ENCODE measurements around the gene NPHP1. TPM values are rescaled to one million over a fixed set of nuclear protein-coding genes. Genes with fewer than 3 reads are reported as not detected.

Gene NPHP1
- total RNA-seq, 1 donor from 2014 or later: 3.1 TPM

DNA sequence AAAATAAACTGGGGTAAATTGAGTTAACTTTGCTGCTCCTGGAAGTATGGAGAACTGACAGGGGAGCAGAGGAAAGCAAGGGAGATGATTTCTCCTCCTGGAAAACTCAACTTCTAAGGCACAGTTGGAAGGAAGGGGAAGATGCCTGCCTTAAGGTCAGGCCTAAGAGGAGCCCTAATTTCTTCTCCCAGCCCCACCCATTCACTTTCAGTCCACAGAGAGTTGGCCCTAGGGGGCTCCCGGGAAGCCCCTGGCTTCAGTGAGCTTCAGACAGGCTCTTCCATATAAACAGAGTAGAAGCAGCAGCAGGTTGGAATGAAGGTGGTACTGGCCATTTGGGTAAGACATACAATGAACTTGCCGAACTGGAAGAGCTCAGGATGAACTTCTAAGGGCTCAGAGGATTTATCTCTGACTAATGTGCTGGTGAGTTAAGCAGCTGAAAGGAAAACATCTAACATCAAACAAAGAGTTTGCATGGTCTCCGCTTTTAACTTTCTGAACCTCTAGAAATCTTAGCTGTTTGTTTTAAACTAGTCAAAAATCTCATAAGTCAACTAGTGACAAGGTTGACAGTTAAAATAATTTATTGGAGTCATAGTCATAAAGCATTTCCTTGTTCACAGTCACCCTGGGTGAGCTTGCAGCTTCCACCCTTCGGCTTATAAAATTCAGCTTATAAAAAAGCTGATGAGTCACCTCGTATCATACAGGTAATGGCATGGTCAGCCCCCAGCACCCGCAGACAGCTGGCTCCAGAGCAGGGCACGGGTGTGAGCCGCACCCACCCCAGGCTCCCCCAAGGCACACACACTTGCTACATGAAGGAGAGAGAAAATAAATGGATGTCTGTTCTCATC, 99.0 kb downstream of the NPHP1 start:
- no peak for DNase-seq (ENCODE audit: low read depth)
- no peak for TF ChIP-seq CTCF (conservative IDR thresholded peaks at IDR 0.05; ENCODE audit: low read depth, low read length)
- no peak overlapping the region for H3K4me3 ChIP-seq (ENCODE audit: low read depth, low read length)

DNA sequence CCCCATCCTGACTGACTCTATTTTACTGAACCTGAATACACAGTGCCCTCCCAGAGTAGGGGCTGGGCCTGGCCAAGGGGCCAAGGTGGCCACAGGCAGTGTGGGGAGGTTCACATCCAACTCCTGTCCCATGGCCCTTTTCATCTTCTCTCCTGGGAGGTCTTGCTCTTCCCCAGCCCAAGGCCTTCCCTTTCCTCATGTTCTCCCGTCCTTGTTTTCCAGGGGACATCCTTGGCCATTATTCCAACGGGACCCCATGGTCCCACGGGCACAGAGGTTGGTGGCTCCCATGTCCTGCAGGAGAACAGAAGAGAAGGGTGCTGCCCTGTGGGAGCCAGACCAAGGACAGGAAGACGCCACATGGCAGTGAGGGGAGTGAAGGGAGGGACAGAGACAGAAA, 99.6 kb downstream of the NPHP1 start:
- DNase-seq (ENCODE audit: low read depth): no peak
- TF ChIP-seq CTCF (conservative IDR thresholded peaks at IDR 0.05; ENCODE audit: low read depth, low read length): no peak
- H3K4me3 ChIP-seq (ENCODE audit: low read depth, low read length): no peak overlapping the region

DNA sequence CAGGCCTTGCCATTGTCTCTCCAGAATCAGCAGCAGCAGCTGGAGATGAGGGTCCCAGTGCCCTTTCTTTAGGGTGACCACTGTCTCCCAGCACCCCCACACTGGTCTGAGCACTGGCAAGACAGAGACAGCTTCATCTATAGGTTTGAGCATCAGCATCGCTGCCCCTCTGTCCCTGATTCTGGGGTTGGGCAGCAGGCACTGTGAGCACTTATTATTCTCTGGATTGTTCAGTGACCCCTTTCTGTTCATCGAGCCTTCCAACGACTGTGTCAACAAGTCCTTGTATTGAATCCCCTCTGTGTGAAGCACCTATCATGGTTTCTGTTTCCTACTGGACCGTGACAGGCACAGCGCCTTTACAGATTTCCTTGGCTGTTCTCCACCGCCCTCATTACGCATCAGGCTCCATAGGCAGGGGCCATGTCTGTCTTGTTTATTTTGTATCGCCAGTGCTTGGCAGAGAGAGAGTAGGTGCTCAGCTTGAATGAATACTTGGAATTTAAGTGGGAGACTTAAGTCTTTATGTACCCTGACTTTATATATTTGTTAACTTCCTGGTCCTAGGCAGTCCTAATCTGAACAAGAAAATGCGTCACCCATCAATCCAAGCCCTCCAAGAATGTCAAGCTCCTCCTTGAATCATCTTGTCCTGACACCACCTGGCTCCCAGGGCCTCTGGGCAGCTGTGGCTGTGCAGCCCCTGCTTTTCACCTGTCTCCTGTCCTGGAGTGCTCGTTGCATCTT, 100.6 kb downstream of the NPHP1 start:
- peak; percentile 98 for DNase-seq (ENCODE audit: low read depth)
- TF ChIP-seq CTCF (conservative IDR thresholded peaks at IDR 0.05; ENCODE audit: low read depth, low read length): no peak
- no peak overlapping the region for H3K4me3 ChIP-seq (ENCODE audit: low read depth, low read length)

DNA sequence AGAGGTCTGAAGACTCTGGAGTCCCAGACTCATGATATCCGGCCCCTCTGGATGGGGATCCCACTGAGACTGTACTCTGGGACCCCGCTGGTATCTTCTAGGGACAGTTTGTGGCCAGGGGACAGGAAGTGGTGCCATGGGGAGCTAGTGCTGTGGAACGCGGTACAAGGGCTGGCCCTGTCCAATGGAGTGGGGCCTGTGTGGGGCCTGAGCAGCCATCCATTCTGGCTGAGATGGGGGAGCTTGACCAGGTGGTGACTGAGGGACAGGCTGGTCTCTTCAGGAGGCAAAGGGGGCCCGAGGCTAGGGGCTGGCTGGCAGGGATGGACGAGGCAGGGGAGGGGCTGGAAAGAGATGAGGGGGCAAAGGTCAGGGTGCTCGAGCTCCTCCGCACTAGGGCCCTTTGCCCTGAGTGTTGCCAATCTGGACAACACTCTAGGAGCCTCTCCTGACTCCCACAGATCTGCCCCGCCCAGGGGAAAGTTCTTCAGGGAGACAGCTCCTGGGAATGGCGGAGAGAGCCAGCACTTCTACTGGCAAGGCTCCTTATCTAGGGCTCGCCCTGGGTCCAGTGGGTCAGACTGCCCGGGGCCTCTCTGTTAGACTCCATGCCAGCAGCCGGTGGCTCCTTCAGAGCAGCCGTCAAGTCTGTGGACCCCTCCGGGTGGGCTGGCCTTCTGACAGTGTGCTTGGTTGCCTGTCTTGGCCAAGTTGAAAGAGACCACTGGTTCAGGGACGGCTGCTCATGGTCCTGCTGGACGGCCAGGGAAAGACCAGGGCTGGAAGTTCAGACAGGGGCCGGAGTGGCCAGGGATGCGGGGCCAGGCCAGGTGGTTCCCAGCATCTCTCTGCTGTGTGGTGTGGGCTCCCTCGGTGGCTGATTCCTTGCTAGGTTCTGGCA, 101.5 kb downstream of the NPHP1 start:
- DNase-seq (ENCODE audit: low read depth): no peak
- TF ChIP-seq CTCF (conservative IDR thresholded peaks at IDR 0.05; ENCODE audit: low read depth, low read length): no peak
- no peak overlapping the region for H3K4me3 ChIP-seq (ENCODE audit: low read depth, low read length)

DNA sequence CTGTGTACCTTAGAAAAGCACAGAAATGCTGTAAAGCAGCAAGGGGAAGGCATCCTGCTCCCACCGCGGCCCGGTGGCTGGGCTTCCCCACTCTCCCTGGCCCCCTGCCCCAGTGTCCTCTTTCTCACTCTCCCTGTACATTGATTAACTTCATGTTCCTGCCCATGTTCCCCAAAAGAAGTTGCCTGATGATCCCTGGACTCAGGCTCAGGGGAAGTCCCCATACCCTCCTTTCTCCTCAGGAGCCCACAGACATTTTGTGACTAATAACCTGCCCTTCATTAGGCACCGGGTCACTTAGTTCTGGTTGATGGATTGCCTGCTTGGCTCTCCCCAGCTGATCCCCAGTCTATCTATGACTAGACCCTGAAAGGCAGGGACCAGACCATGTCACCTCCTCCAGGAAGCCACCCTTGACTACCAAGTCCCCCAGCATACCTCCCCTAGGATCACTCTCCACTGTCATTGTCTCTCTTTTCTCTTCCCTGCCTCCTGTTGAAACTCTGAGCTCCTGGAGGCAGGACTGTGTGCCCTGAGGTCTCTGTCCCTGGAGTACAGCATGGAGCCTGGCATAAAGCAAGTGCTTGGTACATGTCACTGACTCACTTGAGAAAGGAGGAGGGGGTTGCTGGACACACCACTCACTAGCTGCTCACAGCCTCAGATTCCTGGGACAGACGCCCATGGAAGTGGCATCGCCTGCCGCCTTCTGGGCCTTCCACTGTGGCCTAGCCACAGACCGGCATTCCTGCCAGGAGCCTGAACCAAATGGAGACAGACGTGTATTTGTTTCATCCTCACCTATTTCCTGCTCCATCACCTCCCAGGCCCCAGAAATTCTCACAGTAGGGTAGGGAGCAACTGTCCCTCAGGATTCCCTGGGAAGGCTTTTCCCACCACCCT, 102.7 kb downstream of the NPHP1 start:
- H3K4me3 ChIP-seq (ENCODE audit: low read depth, low read length): peak overlapping the region; percentile 17
- peak; percentile 80 for DNase-seq (ENCODE audit: low read depth)
- no peak for TF ChIP-seq CTCF (conservative IDR thresholded peaks at IDR 0.05; ENCODE audit: low read depth, low read length)

Measured in epithelial cell of proximal tubule (primary cell).